ENCODE results near the gene AMZ1.

- no peak for TF ChIP-seq POLR2A (IDR thresholded peaks at IDR 0.05)
- no peak for TF ChIP-seq CTCF (IDR thresholded peaks at IDR 0.05)
Measured at GRCh38 chr7:2638224-2638991, 49.6 kb upstream of the AMZ1 start.
